ENCODE results near the gene PLCB1. TPM values are rescaled to one million over a fixed set of nuclear protein-coding genes. Genes with fewer than 3 reads are reported as not detected.

Gene PLCB1
- total RNA-seq, 3 donors from 2014 or later, result 12.2 to 106 (median 30.5) TPM

DNA sequence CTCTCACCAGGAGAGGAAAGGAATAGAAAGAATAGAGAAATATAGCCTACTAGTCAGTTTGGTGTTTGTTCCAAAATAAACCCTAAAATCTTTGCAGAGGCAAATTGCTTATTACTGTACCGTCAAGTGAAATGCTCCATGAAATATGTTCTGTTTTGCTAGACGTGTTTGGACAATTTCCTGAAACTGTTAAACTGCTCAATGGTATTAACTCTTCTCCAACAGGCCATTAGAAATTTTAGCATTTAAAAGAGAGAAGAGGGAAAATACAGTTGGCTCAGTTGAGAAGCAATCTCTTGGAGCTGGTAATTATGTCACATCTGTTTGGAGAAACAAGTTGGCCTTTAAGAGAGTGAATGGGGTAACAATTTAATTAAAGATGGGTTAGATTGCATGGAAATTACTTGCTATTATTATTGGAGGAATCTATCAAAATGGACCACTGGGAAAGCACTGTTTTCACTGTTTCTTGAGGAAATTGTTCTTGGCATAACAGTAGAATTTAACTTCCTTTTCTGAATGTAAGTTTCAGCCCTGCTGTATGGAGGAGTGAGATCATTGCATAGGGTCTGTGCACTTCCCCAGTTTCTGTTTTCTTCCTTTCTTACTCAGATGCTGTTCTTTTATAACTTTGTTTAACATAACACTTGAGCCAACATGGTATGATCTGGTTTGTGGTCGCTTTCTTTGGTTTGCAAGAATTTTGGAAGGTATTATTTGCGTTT lies 373.6 kb downstream of the PLCB1 start:
- intact Hi-C loops (cut with DNase I; ENCODE audit: low total_unique reads), result no loop called here
- no peak for DNase-seq (ENCODE audit: low spot score in 2 of 2)

DNA sequence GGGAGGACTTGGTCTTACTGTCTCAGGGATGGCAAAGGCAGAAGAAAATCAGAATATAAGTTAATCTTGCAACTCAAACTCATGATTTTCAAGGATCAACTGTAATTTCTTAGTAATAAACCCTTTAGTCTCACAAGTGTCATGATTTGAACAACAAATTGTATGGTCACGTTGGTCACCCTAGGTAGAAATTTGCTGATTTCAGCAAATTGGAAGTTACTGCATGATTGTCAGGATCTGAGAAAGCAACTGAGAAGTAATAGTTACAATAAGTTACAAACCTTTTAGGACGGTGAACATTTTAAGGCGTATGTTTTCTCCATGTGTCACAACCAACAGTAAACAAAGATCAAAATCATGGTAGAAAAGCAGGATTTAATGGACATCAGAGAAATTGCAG lies 375.2 kb downstream of the PLCB1 start:
- intact Hi-C loops (cut with DNase I; ENCODE audit: low total_unique reads), result no loop called here
- Histone ChIP-seq H3K4me3 (no peak overlapping the region), H3K27me3 (no peaks in the 10 kb centered on the region), H3K27ac (no peak overlapping the region), H3K4me1 (no peaks in the 10 kb centered on the region), H3K36me3 (no peaks in the 10 kb centered on the region), H3K9me3 (no peaks in the 10 kb centered on the region)
- no peak for DNase-seq (ENCODE audit: low spot score in 2 of 2)
- no peak for TF ChIP-seq POLR2A (IDR thresholded peaks at IDR 0.05)
- TF ChIP-seq, protein P1, sequence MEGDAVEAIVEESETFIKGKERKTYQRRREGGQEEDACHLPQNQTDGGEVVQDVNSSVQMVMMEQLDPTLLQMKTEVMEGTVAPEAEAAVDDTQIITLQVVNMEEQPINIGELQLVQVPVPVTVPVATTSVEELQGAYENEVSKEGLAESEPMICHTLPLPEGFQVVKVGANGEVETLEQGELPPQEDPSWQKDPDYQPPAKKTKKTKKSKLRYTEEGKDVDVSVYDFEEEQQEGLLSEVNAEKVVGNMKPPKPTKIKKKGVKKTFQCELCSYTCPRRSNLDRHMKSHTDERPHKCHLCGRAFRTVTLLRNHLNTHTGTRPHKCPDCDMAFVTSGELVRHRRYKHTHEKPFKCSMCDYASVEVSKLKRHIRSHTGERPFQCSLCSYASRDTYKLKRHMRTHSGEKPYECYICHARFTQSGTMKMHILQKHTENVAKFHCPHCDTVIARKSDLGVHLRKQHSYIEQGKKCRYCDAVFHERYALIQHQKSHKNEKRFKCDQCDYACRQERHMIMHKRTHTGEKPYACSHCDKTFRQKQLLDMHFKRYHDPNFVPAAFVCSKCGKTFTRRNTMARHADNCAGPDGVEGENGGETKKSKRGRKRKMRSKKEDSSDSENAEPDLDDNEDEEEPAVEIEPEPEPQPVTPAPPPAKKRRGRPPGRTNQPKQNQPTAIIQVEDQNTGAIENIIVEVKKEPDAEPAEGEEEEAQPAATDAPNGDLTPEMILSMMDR (IDR thresholded peaks at IDR 0.05), result no peak
- TF ChIP-seq POLR2AphosphoS5 (IDR thresholded peaks at IDR 0.05), result no peak

More for the DNA sequence above, 373.6 kb downstream of the PLCB1 start:
- Histone ChIP-seq H3K27me3 (no peaks in the 10 kb centered on the region), H3K36me3 (no peaks in the 10 kb centered on the region), H3K27ac (no peak overlapping the region), H3K9me3 (no peaks in the 10 kb centered on the region), H3K4me3 (no peak overlapping the region), H3K4me1 (no peaks in the 10 kb centered on the region)
- TF ChIP-seq, protein P1 (IDR thresholded peaks at IDR 0.05), result no peak
- no peak for TF ChIP-seq POLR2AphosphoS5 (IDR thresholded peaks at IDR 0.05)
- no peak for TF ChIP-seq POLR2A (IDR thresholded peaks at IDR 0.05)

DNA sequence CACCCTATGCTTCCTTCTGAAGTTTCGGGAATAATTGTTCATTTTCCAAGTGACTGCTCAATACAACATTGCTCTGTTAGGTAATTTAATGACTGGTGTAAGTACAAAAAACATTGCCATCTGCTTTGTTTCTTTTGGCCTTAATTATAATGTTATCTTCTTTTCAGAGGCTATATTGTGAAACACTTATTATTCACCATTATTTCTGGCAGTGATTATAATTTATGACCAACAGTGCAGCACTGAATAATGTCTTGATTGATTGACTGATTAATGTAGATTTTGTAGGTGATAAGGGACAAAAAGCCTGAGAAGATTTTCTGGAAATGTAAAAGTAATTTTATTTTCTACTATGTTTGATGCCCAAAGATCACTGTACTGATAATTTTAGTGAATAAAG lies 377.7 kb downstream of the PLCB1 start:
- H3K27me3 ChIP-seq, result no peaks in the 10 kb centered on the region
- H3K9me3 ChIP-seq, result no peaks in the 10 kb centered on the region
- H3K4me1 ChIP-seq, result no peaks in the 10 kb centered on the region
- TF ChIP-seq POLR2A (IDR thresholded peaks at IDR 0.05), result no peak
- TF ChIP-seq POLR2AphosphoS5 (IDR thresholded peaks at IDR 0.05), result no peak
- TF ChIP-seq, protein P1 (IDR thresholded peaks at IDR 0.05), result no peak
- H3K27ac ChIP-seq, result no peak overlapping the region
- no peaks in the 10 kb centered on the region for H3K36me3 ChIP-seq
- no peak overlapping the region for H3K4me3 ChIP-seq
- no peak for DNase-seq (ENCODE audit: low spot score in 2 of 2)
- intact Hi-C loops (cut with DNase I; ENCODE audit: low total_unique reads), result no loop called here

DNA sequence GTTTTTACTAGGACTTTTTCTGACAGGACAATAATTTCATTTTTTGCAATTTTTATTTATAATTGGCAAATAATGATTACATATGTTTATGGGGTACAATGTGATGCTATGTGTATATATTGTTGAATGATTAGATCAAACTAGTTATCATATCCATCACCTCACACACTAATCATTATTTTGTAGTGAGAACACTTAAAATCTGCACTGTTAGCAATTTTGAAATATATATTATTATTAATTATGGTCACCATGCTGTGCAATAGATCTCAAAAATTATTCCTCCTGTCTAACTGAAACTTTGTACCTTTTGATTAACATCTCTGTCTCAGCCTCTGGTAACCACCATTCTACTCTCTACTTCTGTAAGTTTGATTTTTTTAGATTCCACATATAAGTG lies 378.7 kb downstream of the PLCB1 start:
- H3K36me3 ChIP-seq, result no peaks in the 10 kb centered on the region
- no peak overlapping the region for H3K27ac ChIP-seq
- H3K4me1 ChIP-seq, result no peaks in the 10 kb centered on the region
- no peak for DNase-seq (ENCODE audit: low spot score in 2 of 2)
- intact Hi-C loops (cut with DNase I; ENCODE audit: low total_unique reads), result no loop called here
- no peak overlapping the region for H3K4me3 ChIP-seq
- TF ChIP-seq POLR2AphosphoS5 (IDR thresholded peaks at IDR 0.05) (no peak), POLR2A (IDR thresholded peaks at IDR 0.05) (no peak)
- TF ChIP-seq, protein P1 (IDR thresholded peaks at IDR 0.05), result no peak
- H3K27me3 ChIP-seq, result no peaks in the 10 kb centered on the region
- H3K9me3 ChIP-seq, result no peaks in the 10 kb centered on the region

DNA sequence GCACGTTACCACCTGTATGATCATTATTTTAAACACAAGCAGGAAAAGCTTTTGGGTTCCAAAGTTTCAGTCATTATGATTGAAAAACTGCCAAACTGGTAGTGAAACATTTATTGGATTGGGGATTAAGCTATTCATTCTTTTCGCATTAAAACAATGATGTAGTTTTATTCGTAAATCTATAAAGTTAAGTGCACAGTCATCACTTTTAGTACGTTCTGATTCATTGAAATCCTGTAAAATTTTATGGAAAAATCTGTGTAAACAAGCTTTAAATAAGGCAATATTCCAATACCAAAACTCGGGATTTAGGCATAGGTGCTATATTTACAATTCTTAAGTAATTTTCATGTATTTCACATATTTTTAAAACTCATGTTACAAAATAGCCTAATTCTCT lies 379.9 kb downstream of the PLCB1 start:
- H3K4me1 ChIP-seq, result no peaks in the 10 kb centered on the region
- H3K27me3 ChIP-seq, result no peaks in the 10 kb centered on the region
- TF ChIP-seq POLR2AphosphoS5 (IDR thresholded peaks at IDR 0.05) (no peak), POLR2A (IDR thresholded peaks at IDR 0.05) (no peak)
- TF ChIP-seq, protein P1 (IDR thresholded peaks at IDR 0.05), result no peak
- no peak for DNase-seq (ENCODE audit: low spot score in 2 of 2)
- intact Hi-C loops (cut with DNase I; ENCODE audit: low total_unique reads), result no loop called here
- H3K4me3 ChIP-seq, result no peak overlapping the region
- no peak overlapping the region for H3K27ac ChIP-seq
- no peaks in the 10 kb centered on the region for H3K9me3 ChIP-seq
- no peaks in the 10 kb centered on the region for H3K36me3 ChIP-seq

Data from breast epithelium (tissue), 4 donors.